Neural progenitor cell (in vitro differentiated cells): ENCODE measurements around the gene KIF1B.
"Not testable (repeated sequence)": the region's sequence is repeated elsewhere in the genome, so short reads cannot be mapped to it uniquely, and the experiment has no call there.

ENCODE experiments used
- EZH2phosphoT487 ChIP-seq: fragments of 200-600 bp; sonication (generic); IDR thresholded peaks from 2 replicates; pipeline ENCODE4 v1.6.1; 2017; ENCODE audit warnings: antibody characterized with exemption
- TF ChIP-seq, protein P1 (sequence below): fragments of 200-600 bp; sonication (generic); IDR thresholded peaks from 2 replicates; pipeline ENCODE4 v1.5.1; 2017; ENCODE audit warnings: antibody characterized with exemption, mild to moderate bottlenecking

DNA sequence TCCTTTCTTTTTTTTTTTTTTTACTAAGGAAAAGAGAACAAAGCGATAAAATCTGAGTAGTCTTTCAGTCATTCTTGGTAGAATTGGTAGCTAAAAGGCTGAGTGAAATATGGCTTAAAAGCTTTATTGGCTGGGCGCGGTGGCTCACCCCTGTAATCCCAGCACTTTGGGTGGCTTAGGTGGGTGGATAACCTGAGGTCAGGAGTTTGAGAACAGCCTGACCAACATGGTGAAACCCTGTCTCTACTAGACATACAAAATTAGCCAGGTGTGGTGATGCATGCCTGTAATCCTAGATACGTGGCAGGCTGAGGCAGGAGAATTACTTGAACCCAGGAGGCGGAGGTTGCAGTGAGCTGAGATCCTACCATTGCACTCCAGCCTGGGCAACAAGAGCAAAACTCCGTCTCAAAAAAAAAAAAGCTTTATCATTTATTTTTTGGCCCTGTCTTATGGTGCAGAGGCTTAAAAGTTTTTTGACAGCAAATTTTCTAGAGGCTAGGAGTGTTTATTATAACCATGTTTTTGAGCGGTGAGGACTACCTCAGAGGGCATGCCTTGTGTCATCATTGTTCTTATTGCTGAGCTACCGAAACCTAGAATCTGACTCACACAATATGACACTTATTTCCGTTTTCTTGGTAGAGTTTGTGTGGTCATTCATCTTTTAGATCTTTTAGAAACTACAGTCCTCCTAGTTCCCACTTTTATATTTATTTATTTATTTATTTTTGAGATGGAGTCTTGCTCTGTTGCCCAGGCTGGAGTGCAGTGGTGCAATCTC is 41.1 kb downstream of the KIF1B start:
- TF ChIP-seq EZH2phosphoT487 = not testable (repeated sequence)
- TF ChIP-seq, protein P1, sequence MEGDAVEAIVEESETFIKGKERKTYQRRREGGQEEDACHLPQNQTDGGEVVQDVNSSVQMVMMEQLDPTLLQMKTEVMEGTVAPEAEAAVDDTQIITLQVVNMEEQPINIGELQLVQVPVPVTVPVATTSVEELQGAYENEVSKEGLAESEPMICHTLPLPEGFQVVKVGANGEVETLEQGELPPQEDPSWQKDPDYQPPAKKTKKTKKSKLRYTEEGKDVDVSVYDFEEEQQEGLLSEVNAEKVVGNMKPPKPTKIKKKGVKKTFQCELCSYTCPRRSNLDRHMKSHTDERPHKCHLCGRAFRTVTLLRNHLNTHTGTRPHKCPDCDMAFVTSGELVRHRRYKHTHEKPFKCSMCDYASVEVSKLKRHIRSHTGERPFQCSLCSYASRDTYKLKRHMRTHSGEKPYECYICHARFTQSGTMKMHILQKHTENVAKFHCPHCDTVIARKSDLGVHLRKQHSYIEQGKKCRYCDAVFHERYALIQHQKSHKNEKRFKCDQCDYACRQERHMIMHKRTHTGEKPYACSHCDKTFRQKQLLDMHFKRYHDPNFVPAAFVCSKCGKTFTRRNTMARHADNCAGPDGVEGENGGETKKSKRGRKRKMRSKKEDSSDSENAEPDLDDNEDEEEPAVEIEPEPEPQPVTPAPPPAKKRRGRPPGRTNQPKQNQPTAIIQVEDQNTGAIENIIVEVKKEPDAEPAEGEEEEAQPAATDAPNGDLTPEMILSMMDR = not testable (repeated sequence)
